ENCODE measurements around the gene HSPA12B.

- TF ChIP-seq CTCF (IDR thresholded peaks at IDR 0.05) (no peak), POLR2A (IDR thresholded peaks at IDR 0.05) (no peak)
Measured at GRCh38 chr20:3801299-3801698, 68.8 kb downstream of the HSPA12B start.

Measured in upper lobe of left lung (tissue), 4 donors.